GM12801 (cell line): ENCODE data around the gene IQCB1.

Experiments
- TF ChIP-seq, protein P1 (sequence below): IDR thresholded peaks from one replicate; pipeline ENCODE4 v1.5.1; 2011; ENCODE audit warnings: control low read depth; ENCODE audit not compliant: insufficient read length; ENCODE audit errors: extremely low read depth

Gene IQCB1

DNA sequence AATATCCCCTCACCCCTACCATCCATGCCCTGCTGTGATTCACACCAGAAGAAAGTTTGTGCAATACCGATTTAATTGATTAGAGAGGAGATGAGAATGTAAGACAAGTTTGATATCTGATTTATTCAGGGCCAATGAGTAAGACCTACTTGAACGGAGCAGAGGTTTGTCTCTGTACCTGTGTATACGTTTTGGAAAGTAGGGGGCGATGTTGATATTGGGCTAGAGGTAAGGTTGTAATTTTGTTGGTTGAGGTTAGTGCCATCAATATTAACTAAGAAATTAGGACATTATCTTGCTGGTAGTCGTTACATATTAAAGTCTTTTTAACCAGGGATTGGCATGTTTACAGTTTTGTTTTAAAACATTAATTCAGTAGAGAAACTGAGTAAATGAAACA is 20.7 kb upstream of the IQCB1 start:
- TF ChIP-seq, protein P1, sequence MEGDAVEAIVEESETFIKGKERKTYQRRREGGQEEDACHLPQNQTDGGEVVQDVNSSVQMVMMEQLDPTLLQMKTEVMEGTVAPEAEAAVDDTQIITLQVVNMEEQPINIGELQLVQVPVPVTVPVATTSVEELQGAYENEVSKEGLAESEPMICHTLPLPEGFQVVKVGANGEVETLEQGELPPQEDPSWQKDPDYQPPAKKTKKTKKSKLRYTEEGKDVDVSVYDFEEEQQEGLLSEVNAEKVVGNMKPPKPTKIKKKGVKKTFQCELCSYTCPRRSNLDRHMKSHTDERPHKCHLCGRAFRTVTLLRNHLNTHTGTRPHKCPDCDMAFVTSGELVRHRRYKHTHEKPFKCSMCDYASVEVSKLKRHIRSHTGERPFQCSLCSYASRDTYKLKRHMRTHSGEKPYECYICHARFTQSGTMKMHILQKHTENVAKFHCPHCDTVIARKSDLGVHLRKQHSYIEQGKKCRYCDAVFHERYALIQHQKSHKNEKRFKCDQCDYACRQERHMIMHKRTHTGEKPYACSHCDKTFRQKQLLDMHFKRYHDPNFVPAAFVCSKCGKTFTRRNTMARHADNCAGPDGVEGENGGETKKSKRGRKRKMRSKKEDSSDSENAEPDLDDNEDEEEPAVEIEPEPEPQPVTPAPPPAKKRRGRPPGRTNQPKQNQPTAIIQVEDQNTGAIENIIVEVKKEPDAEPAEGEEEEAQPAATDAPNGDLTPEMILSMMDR: no peak

DNA sequence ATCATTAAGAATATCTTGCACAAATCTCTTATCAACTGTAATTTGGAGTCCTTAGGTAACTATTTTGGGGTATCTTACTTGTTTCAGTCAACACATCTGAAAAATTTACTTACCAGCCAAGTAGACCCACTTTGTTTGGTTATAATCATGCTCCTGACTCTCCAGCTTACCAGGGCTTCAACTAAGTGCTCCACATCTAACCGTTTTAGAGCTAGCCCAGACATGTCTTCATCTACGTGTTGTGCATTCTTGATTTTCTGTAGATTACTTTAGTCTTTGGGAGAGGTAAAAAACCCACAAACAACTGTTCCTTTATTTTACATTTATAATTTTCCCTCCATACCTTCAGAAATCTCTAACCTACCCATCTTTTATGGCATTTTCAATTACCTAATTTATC is 17.4 kb upstream of the IQCB1 start:
- TF ChIP-seq, protein P1: no peak

DNA sequence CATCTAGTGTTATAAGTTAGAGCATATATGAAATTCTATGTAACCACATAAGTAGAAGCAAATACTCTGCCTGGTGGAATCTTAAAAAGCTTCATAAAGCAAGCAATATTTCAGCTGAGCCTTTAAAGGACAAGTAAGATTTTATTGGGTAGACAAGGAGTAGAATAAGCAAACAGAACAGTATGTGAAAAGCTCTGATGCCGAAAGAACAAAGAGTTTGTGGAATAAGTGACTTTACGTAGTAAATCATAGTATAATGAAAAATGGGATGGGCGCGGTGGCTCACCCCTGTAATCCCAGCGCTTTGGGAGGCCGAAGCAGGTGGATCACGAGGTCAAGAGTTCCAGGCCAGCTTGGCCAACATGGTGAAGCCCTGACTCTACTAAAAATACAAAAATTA is 10.0 kb upstream of the IQCB1 start:
- TF ChIP-seq, protein P1: no peak

DNA sequence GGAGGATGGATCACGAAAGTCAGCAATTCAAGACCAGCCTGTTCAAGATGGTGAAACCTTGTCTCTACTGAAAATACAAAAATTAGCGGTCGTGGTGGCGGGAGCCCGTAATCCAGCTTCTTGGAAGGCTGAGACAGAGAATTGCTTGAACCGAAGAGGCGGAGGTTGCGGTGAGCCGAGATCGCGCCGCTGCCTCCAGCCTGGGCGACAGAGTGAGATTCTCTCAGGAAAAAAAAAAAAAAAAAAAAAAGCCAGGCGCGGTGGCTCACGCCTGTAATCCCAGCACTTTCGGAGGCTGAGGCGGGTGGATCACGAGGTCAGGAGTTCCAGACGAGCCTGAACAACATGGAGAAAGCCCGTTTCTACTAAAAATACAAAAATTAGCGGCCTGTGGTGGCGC is 5.1 kb upstream of the IQCB1 start:
- TF ChIP-seq, protein P1: no peak

DNA sequence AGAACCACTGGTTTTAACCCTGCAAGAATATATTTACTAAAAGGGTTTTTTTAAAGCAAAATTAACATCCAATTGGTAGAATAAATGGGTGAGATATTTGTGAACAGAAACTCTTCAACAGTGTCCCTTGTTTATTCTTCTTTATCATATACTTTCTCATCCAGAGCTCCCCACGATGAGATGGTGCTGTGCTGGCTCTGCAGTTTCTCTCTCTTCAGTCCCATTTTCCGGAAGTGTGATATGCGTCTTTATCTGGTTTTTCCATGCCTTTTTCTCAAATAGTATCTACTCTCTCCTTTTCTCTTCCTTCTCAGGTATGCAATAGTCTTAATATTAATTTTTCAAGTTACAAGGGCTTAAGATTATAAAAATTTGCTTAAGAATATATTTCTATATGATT is 1.6 kb upstream of the IQCB1 start:
- TF ChIP-seq, protein P1: no peak

DNA sequence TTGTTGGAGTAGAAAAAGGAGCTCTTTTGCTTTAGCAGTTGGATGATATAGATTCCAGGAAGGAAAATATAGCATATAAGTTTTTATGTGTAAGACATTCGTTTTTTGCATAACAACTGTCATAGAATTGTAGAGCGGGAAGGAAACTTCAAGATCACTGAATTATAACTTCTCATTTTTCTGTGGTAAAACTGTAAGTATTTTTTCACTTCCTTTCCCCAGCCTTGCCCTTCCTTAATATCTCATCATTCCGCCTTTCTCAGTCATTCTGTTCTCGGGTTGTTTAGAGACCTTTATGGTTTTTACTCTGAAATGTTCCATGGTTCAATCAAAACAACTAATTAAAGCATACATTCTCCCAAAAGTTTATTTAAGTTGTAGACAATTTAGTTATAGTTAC is 1.2 kb upstream of the IQCB1 start:
- TF ChIP-seq, protein P1: no peak

DNA sequence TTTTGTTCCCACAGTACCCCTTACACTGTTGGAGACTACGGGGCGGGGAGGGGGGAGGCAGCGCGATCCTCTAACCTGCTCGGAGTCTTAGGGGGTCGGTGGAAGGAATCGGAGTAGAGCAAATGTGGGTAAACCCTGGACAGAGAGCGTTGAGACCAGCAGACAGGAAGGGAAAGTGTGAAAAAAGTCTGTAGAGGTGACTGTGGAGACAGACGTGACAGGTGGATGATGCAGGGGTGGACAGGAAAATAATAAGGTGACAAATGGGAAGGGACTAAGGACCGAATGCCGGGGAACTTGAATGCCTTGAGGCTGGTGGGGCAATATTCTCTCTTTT is 573 bp upstream of the IQCB1 start:
- TF ChIP-seq, protein P1: no peak

DNA sequence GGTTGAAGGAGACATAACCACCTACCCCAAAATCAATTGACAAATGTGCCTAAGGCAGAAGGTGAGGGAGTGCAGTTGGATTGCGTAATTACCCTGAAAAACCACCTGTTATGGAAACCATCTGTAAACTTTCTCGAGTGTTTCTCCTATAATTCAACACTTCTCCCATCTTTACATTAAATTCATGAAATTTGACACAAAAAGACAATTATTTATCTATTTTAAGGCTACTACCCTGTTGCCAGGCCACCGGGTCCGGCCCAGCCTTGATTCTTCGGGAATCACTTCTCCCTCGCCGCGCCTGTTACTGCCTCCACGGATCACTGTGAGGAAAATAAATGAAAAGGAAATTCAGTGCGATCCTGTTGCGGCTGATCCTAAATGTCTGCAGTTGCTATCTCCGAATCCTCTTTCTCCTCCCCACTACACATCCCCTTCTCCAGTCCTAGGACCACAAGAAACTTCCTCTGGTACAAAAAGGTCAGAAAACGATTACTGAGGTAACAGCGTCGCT is 646 bp downstream of the IQCB1 start:
- TF ChIP-seq, protein P1: no peak
